Gastrocnemius medialis (tissue), 4 donors: ENCODE data around the gene TOP3A. TPM values are rescaled to one million over a fixed set of nuclear protein-coding genes. Genes with fewer than 3 reads are reported as not detected.

ENCODE experiments used
- ATAC-seq, 2 donors: fragments of 150-250 bp; one replicate each; pipeline ENCODE4 v1.9.1; 2016
- DNase-seq, 2 donors: peaks; one replicate each; pipeline ENCODE4 v3.0.0-alpha.2; 2019
- H3K27ac ChIP-seq, 4 donors: fragments of 200-600 bp; sonication (generic); 1 replicate in 1 of 4; 2 replicates in 3 of 4; pipeline ENCODE4 v1.5.1; 2016 to 2018; ENCODE audit warnings: mild to moderate bottlenecking in 2 of 4, moderate library complexity in 1 of 4
- H3K27me3 ChIP-seq, 3 donors: fragments of 200-600 bp; sonication (generic) in 2 of 3; 1 replicate in 1 of 3; 2 replicates in 2 of 3; pipeline versions ENCODE4 v1.5.1 to v1.6.0; 2016 to 2019; ENCODE audit warnings: mild to moderate bottlenecking in 1 of 3, moderate library complexity in 1 of 3
- H3K36me3 ChIP-seq, 2 donors: fragments of 200-600 bp; sonication (generic) in 1 of 2; one replicate each; pipeline ENCODE4 v1.5.1; 2017 to 2018
- H3K4me1 ChIP-seq, 2 donors: fragments of 200-600 bp; sonication (generic) in 1 of 2; one replicate each; pipeline ENCODE4 v1.5.1; 2016 to 2017; ENCODE audit warnings: mild to moderate bottlenecking in 2 of 2
- H3K4me3 ChIP-seq, 4 donors: fragments of 200-600 bp; sonication (generic) in 3 of 4; 1 replicate in 1 of 4; 2 replicates in 3 of 4; pipeline ENCODE4 v1.5.1; 2016 to 2019; ENCODE audit warnings: mild to moderate bottlenecking in 2 of 4
- H3K9me3 ChIP-seq, 3 donors: fragments of 200-600 bp; sonication (generic) in 2 of 3; 1 replicate in 1 of 3; 2 replicates in 2 of 3; pipeline ENCODE4 v1.5.1; 2016 to 2019
- CTCF ChIP-seq, 5 experiments: fragments of 450-650 bp in 3 of 5; fragments of 200-600 bp in 2 of 5; sonication (generic) in 2 of 5; IDR thresholded peaks in 4 of 5; conservative IDR thresholded peaks in 1 of 5; 1 replicate in 4 of 5; 2 replicates in 1 of 5; pipeline ENCODE4 v1.5.1; 2016 to 2019; ENCODE audit warnings: antibody characterized with exemption in 5 of 5, mild to moderate bottlenecking in 3 of 5, moderate library complexity in 3 of 5
- POLR2A ChIP-seq, 2 donors: fragments of 450-650 bp; IDR thresholded peaks; one replicate each; pipeline ENCODE4 v1.6.1; 2017; ENCODE audit warnings: antibody characterized with exemption in 2 of 2, mild to moderate bottlenecking in 2 of 2, moderate library complexity in 2 of 2
- in situ Hi-C, 4 donors: fragments of 200-750 bp; cut with MboI; loops; one replicate each; pipeline versions ENCODE4 v1.15.0 to v1.8.0; 2017; ENCODE audit warnings: low sequenced_read_pairs in 4 of 4
- intact Hi-C: fragments of 100-400 bp; cut with DNase I; formaldehyde crosslinking; loops from one replicate; pipeline ENCODE4 v1.15.1; 2023; ENCODE audit warnings: low total_unique reads
- total RNA-seq, 4 donors: library from RNA; depleted of rRNA; stranded (reverse); fragments of >200 nt; gene quantifications; one replicate each; pipeline versions ENCODE4 v1.1.0 to v1.2.3, GENCODE V29; 2016

Gene TOP3A
- total RNA-seq, 4 donors from 2014 or later: 17.7 to 62.4 (median 22.1) TPM

DNA sequence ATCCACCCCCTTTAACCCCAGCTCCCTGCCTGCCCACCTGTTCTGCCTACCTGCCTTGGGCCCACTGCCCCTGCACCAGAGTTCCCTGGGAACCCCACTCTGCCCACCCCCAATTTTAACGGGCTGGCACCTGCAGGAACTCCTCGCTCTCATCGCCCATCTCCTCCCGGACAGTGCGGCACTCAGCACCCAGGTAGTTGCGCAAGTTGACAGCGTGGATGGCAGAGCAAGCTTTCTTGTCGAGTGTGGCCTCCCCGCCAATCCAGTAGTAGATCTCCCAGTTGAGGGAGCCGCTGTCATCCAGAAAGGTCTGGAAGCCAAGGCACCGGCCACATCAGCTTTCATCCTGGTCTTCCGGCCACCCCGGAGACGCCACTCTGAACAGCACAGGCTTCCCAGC is 64.1 kb downstream of the TOP3A start:
- intact Hi-C loops (no loop called here), in situ Hi-C loops (no loop called here)
- Histone ChIP-seq H3K9me3 (no peaks in the 10 kb centered on the region), H3K27ac (no peak overlapping the region), H3K4me3 (no peak overlapping the region), H3K36me3 (peaks cover 0 to 96% of the 10 kb centered on the region in 2 donors), H3K4me1 (peaks cover 10 to 11% of the 10 kb centered on the region in 2 donors), H3K27me3 (no peaks in the 10 kb centered on the region)
- DNase-seq: no peak
- TF ChIP-seq CTCF (IDR thresholded peaks at IDR 0.05 in 4 of 5, conservative IDR thresholded peaks at IDR 0.05 in 1 of 5): no peak
- no peak for TF ChIP-seq POLR2A (IDR thresholded peaks at IDR 0.05)
- ATAC-seq: no peak

DNA sequence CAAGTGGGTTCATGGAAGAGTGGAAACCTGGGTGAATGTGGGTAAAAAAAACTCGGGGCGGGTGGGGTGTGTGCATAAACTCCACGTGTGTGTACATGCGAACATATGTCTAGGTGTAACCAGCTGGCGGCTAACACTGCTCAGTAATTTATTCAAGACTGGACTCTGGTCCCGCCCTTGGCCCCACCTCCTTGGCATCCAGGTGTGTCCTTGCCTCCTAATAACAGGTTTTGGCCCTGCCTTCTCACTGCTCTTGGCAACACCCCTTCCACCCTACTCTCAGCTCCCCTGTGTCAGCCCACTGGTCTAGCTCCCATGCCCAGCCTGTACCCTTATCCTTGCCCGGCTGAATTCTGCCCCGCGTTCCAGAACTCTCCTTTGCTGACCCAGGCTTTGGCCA is 64.5 kb downstream of the TOP3A start:
- Histone ChIP-seq H3K27me3 (no peaks in the 10 kb centered on the region), H3K36me3 (peaks cover 0 to 96% of the 10 kb centered on the region in 2 donors), H3K4me1 (peaks cover 8 to 11% of the 10 kb centered on the region in 2 donors), H3K9me3 (no peaks in the 10 kb centered on the region), H3K27ac (no peak overlapping the region), H3K4me3 (no peak overlapping the region)
- intact Hi-C loops: no loop called here
- in situ Hi-C loops: no loop called here
- no peak for ATAC-seq
- TF ChIP-seq CTCF (IDR thresholded peaks at IDR 0.05 in 4 of 5, conservative IDR thresholded peaks at IDR 0.05 in 1 of 5) (no peak), POLR2A (IDR thresholded peaks at IDR 0.05) (no peak)
- no peak for DNase-seq

DNA sequence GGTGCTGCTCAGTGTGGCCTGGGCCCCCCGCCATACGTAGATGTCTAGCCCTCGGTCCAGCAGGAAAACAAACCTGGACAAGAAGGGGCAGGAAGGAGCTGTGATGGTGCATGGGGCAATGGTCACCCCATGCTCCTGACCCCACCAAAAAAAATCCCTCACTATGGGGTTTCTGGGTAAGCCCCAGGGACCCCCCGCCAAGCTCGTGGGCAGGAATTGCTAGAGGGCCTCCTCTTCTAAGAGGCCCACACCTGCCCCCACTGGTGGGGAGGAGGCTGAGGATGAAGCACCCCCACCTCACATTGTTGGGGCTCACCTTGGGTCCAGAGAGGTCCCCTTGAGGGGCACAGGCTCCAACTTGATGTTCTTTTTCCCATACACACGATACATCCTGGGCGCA is 66.0 kb downstream of the TOP3A start:
- no peaks in the 10 kb centered on the region for H3K9me3 ChIP-seq
- no peak overlapping the region for H3K4me3 ChIP-seq
- H3K4me1 ChIP-seq: peaks cover 5 to 8% of the 10 kb centered on the region in 2 donors
- H3K27ac ChIP-seq: peak overlapping the region; percentile 37 to 65 (median 54)
- in situ Hi-C loops (no loop called here), intact Hi-C loops (loop anchor here (1.0 kb wide), 1 partner anchor 65 kb away; the partner anchor contains the start of gene TOP3A)
- ATAC-seq: no peak
- no peaks in the 10 kb centered on the region for H3K27me3 ChIP-seq
- peaks cover 0 to 96% of the 10 kb centered on the region in 2 donors for H3K36me3 ChIP-seq
- no peak for DNase-seq
- TF ChIP-seq CTCF (IDR thresholded peaks at IDR 0.05 in 4 of 5, conservative IDR thresholded peaks at IDR 0.05 in 1 of 5) (no peak), POLR2A (IDR thresholded peaks at IDR 0.05) (no peak)

GRCh38 chr17:18248300-18248731 is 66.5 kb downstream of the TOP3A start:
- in situ Hi-C loops: no loop called here
- H3K36me3 ChIP-seq: peaks cover 0 to 96% of the 10 kb centered on the region in 2 donors
- no peak for TF ChIP-seq POLR2A (IDR thresholded peaks at IDR 0.05)
- TF ChIP-seq CTCF (IDR thresholded peaks at IDR 0.05 in 4 of 5, conservative IDR thresholded peaks at IDR 0.05 in 1 of 5): peak; percentile 53 to 68 (median 60)
- H3K27me3 ChIP-seq: no peaks in the 10 kb centered on the region
- intact Hi-C loops: loop anchor here (1.0 kb wide), 1 partner anchor 66 kb away; the partner anchor contains the start of gene TOP3A
- H3K27ac ChIP-seq: peak overlapping the region; percentile 37 to 65 (median 54)
- peak; percentile 71 to 77 for ATAC-seq
- no peaks in the 10 kb centered on the region for H3K9me3 ChIP-seq
- no peak overlapping the region for H3K4me3 ChIP-seq
- H3K4me1 ChIP-seq: peaks cover 5 to 8% of the 10 kb centered on the region in 2 donors
- peak; percentile 37 to 62 for DNase-seq

DNA sequence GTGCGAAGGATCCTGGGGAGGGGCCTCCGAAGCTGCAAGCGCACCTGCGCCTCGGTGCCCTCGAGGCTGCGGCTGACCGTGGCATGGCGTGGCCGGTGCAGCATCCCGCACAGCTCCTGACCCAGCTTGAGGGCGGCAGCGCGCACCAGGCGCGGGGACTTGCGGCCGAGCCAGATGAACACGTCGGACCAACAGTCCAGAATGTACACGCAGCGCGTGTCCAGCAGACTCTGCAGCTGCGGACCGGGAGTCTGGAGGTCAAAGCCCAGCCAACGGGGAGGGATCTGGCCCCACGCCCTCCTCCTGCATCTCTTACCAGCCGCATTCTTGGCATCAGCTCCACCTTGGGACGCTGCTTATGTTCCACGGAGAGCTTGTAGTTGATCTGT is 67.2 kb downstream of the TOP3A start:
- intact Hi-C loops (loop anchor here (1.0 kb wide), 1 partner anchor 67 kb away; the partner anchor contains the start of gene TOP3A), in situ Hi-C loops (no loop called here)
- H3K27ac ChIP-seq: peak overlapping the region in 3 of 4 donors; percentile 45 to 65 (median 62)
- H3K4me1 ChIP-seq: peaks cover 5 to 8% of the 10 kb centered on the region in 2 donors
- no peaks in the 10 kb centered on the region for H3K9me3 ChIP-seq
- no peak overlapping the region for H3K4me3 ChIP-seq
- ATAC-seq (peak; percentile 28 to 37), DNase-seq (peak in 1 of 2 donors; percentile 61)
- H3K36me3 ChIP-seq: peaks cover 0 to 89% of the 10 kb centered on the region in 2 donors
- no peaks in the 10 kb centered on the region for H3K27me3 ChIP-seq
- TF ChIP-seq CTCF (IDR thresholded peaks at IDR 0.05 in 4 of 5, conservative IDR thresholded peaks at IDR 0.05 in 1 of 5): no peak
- no peak for TF ChIP-seq POLR2A (IDR thresholded peaks at IDR 0.05)
